Stimulated activated CD8-positive, alpha-beta memory T cell treated with anti-CD3 and anti-CD28 coated beads, Interleukin-7, amount 100 ng/mL, for 24 hours (primary cell): ENCODE results near the gene AGBL2.

Experiments used
- DNase-seq: peaks from one replicate; pipeline ENCODE4 v3.0.0-alpha.2; 2020; ENCODE audit warnings: low read depth

AGBL2 gene

DNA sequence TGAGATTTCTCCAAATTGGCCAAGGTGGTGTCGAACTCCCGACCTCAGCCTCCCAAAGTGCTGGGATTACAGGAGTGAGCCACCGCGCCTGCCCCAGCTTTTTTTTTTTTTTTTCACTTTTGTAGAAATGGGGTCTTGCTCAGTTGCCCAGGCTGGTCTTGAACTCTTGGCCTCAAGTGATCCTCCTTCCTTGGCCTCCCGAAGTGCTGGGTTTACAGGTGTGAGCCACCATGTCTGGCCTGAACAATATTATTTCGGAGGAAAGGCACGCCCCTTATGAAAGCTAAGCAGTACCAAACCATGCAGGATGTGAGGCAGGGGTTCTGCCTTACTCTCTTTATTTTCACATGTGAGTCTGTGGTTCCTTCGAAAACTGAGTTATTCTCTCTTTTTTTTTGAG, 88.9 kb downstream of the AGBL2 start:
- DNase-seq, result no peak

- DNase-seq, result no peak
These were observed 94.3 kb downstream of the AGBL2 start for GRCh38 chr11:47620836-47621378.

- no peak for DNase-seq
These were observed 97.8 kb downstream of the AGBL2 start for GRCh38 chr11:47617417-47617809.

DNA sequence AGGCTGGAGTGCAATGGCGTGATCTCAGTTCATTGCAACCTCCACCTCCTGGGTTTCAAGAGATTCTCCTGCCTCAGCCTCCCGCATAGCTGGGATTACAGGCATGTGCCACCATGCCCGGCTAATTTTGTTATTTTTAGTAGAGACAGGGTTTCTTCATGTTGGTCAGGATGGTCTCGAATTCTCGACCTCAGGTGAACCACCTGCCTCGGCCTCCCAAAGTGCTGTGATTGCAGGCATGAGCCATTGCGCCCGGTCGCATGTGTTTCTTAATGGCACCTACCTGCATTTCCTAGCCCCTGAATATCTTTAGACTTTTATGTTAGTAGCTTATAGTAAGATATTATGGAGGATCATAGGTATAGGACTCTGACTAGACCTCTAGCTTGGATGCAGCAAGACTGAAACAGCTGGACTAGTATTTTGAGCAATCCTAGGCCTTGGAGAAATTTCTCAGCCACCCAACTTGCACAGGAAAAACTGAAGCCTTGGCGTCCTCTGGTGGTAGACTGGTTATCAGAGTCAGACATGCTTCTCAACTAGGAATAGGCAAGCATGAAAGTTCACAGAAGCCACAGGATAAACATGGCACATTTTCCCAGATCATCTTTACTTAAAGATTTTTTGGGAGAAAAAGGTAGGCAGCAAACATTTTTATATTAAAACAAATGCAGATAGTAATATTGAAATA, 98.3 kb downstream of the AGBL2 start:
- DNase-seq, result no peak

DNA sequence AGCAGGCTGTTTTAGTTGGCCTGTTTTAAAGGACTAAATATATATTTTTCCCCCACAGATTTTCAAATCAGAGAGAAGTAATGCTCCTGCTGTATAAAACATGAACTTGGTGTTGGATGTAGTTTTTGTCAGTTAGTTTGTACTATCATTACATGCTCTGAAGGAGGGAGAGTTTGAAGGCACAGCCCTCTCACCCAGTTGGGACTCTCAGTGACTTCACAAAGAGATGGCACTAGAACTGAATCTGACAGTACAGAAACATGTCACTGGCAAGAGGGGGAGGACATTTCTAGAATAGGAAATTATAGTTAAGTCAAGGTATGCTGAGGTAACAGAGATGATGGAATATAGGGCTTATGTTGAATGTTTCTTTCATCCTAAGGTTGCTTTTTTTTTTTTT, 99.9 kb downstream of the AGBL2 start:
- DNase-seq, result no peak

DNA sequence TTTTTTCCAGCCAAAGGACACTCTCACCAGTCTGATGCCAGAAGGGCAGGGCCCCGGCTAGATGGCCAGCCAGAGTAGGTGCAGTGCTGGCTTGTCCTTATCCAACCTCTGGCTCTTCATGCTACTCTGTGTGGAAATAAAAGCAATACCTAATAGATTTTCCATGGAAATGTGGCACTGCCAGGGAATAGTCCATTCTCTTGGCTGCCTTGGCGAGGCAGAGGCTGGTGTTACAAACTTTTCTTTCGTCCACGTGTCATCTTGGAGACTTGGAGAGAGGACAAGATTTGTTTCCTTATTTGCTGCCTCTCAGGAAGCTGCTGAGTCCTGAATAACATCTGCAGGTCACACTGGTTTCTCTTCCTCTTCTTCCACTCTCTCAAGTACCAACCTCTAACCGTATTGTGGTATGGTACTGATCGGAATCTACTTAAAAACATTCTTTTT, 103.8 kb downstream of the AGBL2 start:
- DNase-seq, result no peak

- DNase-seq, result no peak
These were observed 105.5 kb downstream of the AGBL2 start for GRCh38 chr11:47609675-47610074.
